ENCODE data around the gene SLC46A3.

Gene SLC46A3

DNA sequence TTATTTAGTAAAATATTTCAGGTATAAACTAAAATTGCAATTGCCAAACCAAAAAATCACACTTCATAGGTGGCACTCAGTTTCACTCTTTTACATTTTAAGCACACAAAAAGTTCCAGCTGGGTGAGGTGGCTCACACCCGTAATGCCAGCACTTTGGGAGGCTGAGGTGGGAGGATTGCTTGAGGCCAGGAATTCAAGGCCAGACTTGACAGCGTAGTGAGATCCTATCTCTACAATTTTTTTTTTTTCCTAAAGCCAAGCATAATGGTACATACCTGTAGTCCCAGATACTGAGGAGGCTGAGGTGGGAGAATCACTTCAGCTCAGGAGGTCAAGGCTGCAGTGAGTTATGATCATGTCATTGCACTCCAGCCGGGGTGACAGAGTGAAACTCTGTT lies 20.6 kb upstream of the SLC46A3 start:
- Histone ChIP-seq H3K27ac (no peak overlapping the region), H3K4me1 (ENCODE audit: low read depth, poor library complexity, severe bottlenecking) (no peaks in the 10 kb centered on the region), H3K4me3 (IDR thresholded peaks at IDR 0.05; ENCODE audit: insufficient read depth, low read depth, low read length) (no peak overlapping the region), H3K79me2 (ENCODE audit: insufficient read depth, low read depth) (no peaks in the 10 kb centered on the region), H2AFZ (ENCODE audit: low read depth) (no peak overlapping the region), H3K4me2 (no peak overlapping the region), H3K36me3 (ENCODE audit: insufficient read depth) (no peaks in the 10 kb centered on the region), H4K20me1 (ENCODE audit: insufficient read depth) (no peaks in the 10 kb centered on the region), H3K27me3 (ENCODE audit: insufficient read depth, low read depth) (no peaks in the 10 kb centered on the region), H3K9ac (no peak overlapping the region)
- TF ChIP-seq, protein P1, sequence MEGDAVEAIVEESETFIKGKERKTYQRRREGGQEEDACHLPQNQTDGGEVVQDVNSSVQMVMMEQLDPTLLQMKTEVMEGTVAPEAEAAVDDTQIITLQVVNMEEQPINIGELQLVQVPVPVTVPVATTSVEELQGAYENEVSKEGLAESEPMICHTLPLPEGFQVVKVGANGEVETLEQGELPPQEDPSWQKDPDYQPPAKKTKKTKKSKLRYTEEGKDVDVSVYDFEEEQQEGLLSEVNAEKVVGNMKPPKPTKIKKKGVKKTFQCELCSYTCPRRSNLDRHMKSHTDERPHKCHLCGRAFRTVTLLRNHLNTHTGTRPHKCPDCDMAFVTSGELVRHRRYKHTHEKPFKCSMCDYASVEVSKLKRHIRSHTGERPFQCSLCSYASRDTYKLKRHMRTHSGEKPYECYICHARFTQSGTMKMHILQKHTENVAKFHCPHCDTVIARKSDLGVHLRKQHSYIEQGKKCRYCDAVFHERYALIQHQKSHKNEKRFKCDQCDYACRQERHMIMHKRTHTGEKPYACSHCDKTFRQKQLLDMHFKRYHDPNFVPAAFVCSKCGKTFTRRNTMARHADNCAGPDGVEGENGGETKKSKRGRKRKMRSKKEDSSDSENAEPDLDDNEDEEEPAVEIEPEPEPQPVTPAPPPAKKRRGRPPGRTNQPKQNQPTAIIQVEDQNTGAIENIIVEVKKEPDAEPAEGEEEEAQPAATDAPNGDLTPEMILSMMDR (conservative IDR thresholded peaks at IDR 0.05; ENCODE audit: low read depth, low read length), result no peak

DNA sequence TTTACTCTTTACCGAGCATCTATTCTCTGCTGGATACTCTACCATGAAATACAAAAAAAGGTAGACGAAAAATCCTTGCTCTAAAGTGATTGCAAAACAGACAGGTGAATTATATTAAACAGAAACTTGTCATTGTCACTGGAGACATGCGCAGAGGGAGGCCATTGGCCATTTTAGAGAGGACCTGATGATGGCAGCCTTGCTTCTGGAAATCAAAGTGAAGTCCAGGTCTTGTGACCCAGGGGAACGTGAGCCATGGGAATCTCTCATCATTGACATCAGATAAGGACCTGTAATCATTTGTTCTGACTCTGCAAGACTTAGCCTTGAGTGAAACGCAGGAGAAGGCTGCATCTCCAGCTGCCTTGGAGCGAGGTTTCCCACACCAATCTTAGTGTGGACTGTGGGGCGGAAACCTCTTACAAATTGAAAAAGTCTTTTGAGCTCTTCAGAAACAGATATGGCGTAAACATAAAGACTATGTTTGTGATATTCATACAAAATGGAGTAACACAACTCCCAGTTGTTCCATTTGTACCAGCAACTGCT lies 16.8 kb upstream of the SLC46A3 start:
- H3K36me3 ChIP-seq (ENCODE audit: insufficient read depth), result no peaks in the 10 kb centered on the region
- H3K4me3 ChIP-seq (IDR thresholded peaks at IDR 0.05; ENCODE audit: insufficient read depth, low read depth, low read length), result no peak overlapping the region
- no peak overlapping the region for H3K4me2 ChIP-seq
- H3K27me3 ChIP-seq (ENCODE audit: insufficient read depth, low read depth), result no peaks in the 10 kb centered on the region
- H4K20me1 ChIP-seq (ENCODE audit: insufficient read depth), result no peaks in the 10 kb centered on the region
- H3K27ac ChIP-seq, result no peak overlapping the region
- TF ChIP-seq, protein P1 (conservative IDR thresholded peaks at IDR 0.05; ENCODE audit: low read depth, low read length), result no peak
- no peaks in the 10 kb centered on the region for H3K79me2 ChIP-seq (ENCODE audit: insufficient read depth, low read depth)
- no peak overlapping the region for H2AFZ ChIP-seq (ENCODE audit: low read depth)
- H3K4me1 ChIP-seq (ENCODE audit: low read depth, poor library complexity, severe bottlenecking), result no peaks in the 10 kb centered on the region
- no peak overlapping the region for H3K9ac ChIP-seq

DNA sequence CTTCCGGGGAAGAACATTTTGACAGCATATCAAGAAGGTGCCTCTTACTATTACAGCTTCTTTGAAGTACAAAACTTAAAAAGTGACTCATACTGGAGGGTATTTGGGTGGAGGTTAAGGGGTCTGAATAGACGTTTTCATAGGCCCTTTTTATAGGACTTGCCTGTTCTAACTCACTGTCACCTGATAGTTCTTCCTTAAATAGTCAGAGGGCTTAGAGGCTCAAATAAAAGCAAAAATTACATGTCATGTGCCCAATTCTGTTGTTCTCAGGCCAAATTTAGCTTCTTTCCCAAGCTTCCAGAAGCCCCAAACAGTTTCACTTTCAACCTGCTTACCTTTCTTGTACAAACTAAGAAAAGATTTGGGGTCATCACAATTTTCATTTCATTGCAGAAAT lies 16.1 kb upstream of the SLC46A3 start:
- no peak overlapping the region for H3K27ac ChIP-seq
- no peak overlapping the region for H3K9ac ChIP-seq
- H3K4me1 ChIP-seq (ENCODE audit: low read depth, poor library complexity, severe bottlenecking), result no peaks in the 10 kb centered on the region
- H3K36me3 ChIP-seq (ENCODE audit: insufficient read depth), result no peaks in the 10 kb centered on the region
- H3K79me2 ChIP-seq (ENCODE audit: insufficient read depth, low read depth), result no peaks in the 10 kb centered on the region
- H3K27me3 ChIP-seq (ENCODE audit: insufficient read depth, low read depth), result no peaks in the 10 kb centered on the region
- TF ChIP-seq, protein P1 (conservative IDR thresholded peaks at IDR 0.05; ENCODE audit: low read depth, low read length), result no peak
- H4K20me1 ChIP-seq (ENCODE audit: insufficient read depth), result no peaks in the 10 kb centered on the region
- H3K4me3 ChIP-seq (IDR thresholded peaks at IDR 0.05; ENCODE audit: insufficient read depth, low read depth, low read length), result no peak overlapping the region
- no peak overlapping the region for H2AFZ ChIP-seq (ENCODE audit: low read depth)
- H3K4me2 ChIP-seq, result no peak overlapping the region

DNA sequence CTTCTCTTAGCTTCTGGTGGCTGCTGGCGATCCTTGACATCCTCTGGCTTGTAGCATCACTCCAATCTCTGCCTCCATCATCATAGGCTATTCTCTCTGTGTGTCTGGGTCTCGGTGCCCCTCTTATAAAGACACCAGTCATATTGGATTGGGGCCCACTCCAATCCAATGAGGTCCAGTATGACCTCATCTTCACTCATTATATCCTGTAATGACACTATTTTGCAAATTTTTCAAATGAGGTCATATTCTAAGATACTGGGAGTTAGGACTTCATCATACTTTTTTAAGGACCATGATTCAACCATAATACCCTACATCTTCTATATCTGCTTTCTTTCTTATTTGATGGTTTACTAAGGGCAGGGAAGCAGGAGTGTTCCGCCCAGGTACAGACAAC lies 12.0 kb upstream of the SLC46A3 start:
- Histone ChIP-seq H3K27me3 (ENCODE audit: insufficient read depth, low read depth) (no peaks in the 10 kb centered on the region), H3K79me2 (ENCODE audit: insufficient read depth, low read depth) (no peaks in the 10 kb centered on the region), H3K4me2 (no peak overlapping the region), H3K27ac (no peak overlapping the region), H3K4me1 (ENCODE audit: low read depth, poor library complexity, severe bottlenecking) (no peaks in the 10 kb centered on the region), H2AFZ (ENCODE audit: low read depth) (no peak overlapping the region), H3K9ac (no peak overlapping the region), H4K20me1 (ENCODE audit: insufficient read depth) (no peaks in the 10 kb centered on the region), H3K36me3 (ENCODE audit: insufficient read depth) (no peaks in the 10 kb centered on the region), H3K4me3 (IDR thresholded peaks at IDR 0.05; ENCODE audit: insufficient read depth, low read depth, low read length) (no peak overlapping the region)
- TF ChIP-seq, protein P1 (conservative IDR thresholded peaks at IDR 0.05; ENCODE audit: low read depth, low read length), result no peak

Data from KMS-11 (cell line).